IMR-90 (cell line): Measurements from ENCODE around the gene RFXANK. TPM values are rescaled to one million over a fixed set of nuclear protein-coding genes. Genes with fewer than 3 reads are reported as not detected.

Experiments
- ATAC-seq: fragments of 200-7000 bp; cut with Tn5 transposase; 2 replicates; pipeline ENCODE4 v1.9.1; 2020; ENCODE audit warnings: low read depth, mild to moderate bottlenecking, moderate library complexity
- BruUV-seq: library from RNA; stranded (reverse); fragments of 400-500 nt; replicated peaks from 2 replicates; lab custom pipeline; 2021; lab: Mats Ljungman, UMichigan
- CTCF ChIA-PET: fragments of 300-600 bp; formaldehyde crosslinking; extraction: SDS; loops from one replicate; lab custom pipeline; 2021; ENCODE audit warnings: antibody characterized with exemption; lab: Yijun Ruan, JAX
- POLR2A ChIA-PET: fragments of 300-600 bp; sonication (Branson Sonifier 250); formaldehyde crosslinking; loops from one replicate; lab custom pipeline; 2022; ENCODE audit warnings: antibody characterized with exemption; ENCODE audit not compliant: unreplicated experiment; lab: Charles Lee
- DNase-seq: peaks from one replicate; pipeline ENCODE4 v3.0.0; 2013
- H2AFZ ChIP-seq: replicated peaks from 2 replicates; pipeline ENCODE3; 2013; ENCODE audit warnings: low read length, mild to moderate bottlenecking; ENCODE audit not compliant: poor library complexity
- H2AK5ac ChIP-seq: 2 replicates; pipeline ENCODE4 v1.6.1; 2013; ENCODE audit warnings: low read depth, low read length, inconsistent platforms
- H2AK9ac ChIP-seq: replicated peaks from 2 replicates; pipeline ENCODE3; 2013; ENCODE audit warnings: mild to moderate bottlenecking, low read depth, low read length, moderate library complexity; ENCODE audit not compliant: poor library complexity
- H2BK120ac ChIP-seq: 2 replicates; pipeline ENCODE4 v1.6.1; 2013; ENCODE audit warnings: low read depth, low read length, inconsistent platforms
- H2BK15ac ChIP-seq: 3 replicates; pipeline ENCODE4 v1.6.1; 2013; ENCODE audit warnings: low read depth, low read length, inconsistent platforms
- H2BK20ac ChIP-seq: 2 replicates; pipeline ENCODE4 v1.6.1; 2013; ENCODE audit warnings: low read depth, mild to moderate bottlenecking, inconsistent platforms, low read length, moderate library complexity
- H2BK5ac ChIP-seq: 2 replicates; pipeline ENCODE4 v1.6.1; 2013; ENCODE audit warnings: mild to moderate bottlenecking, low read depth, low read length, inconsistent platforms; ENCODE audit not compliant: poor library complexity, severe bottlenecking
- H3K14ac ChIP-seq: replicated peaks from 2 replicates; pipeline ENCODE4 v1.6.1; 2013; ENCODE audit warnings: low read depth, low read length, inconsistent platforms
- H3K18ac ChIP-seq: 2 replicates; pipeline ENCODE4 v1.6.1; 2013; ENCODE audit warnings: low read depth, low read length, control low read depth
- H3K23ac ChIP-seq: 2 replicates; pipeline ENCODE4 v1.6.1; 2013; ENCODE audit warnings: low read depth, low read length, inconsistent platforms
- H3K27ac ChIP-seq: 2 replicates; pipeline ENCODE4 v1.5.1; 2013; ENCODE audit warnings: mild to moderate bottlenecking, control low read depth, low read length; ENCODE audit not compliant: insufficient read depth
- H3K27me3 ChIP-seq: 2 replicates; pipeline ENCODE4 v1.6.1; 2013; ENCODE audit warnings: low read length; ENCODE audit not compliant: control insufficient read depth, insufficient read depth
- H3K36me3 ChIP-seq: 2 replicates; pipeline ENCODE4 v1.6.1; 2013; ENCODE audit warnings: low read length, mixed read lengths; ENCODE audit not compliant: control insufficient read depth, insufficient read depth
- H3K4ac ChIP-seq: 2 replicates; pipeline ENCODE4 v1.6.1; 2013; ENCODE audit warnings: low read depth, low read length, inconsistent platforms
- H3K4me1 ChIP-seq: 2 replicates; pipeline ENCODE4 v1.6.1; 2013; ENCODE audit warnings: low read length, mixed read lengths; ENCODE audit not compliant: control insufficient read depth, insufficient read depth
- H3K4me2 ChIP-seq: 2 replicates; pipeline ENCODE4 v1.6.1; 2013; ENCODE audit warnings: low read depth, mild to moderate bottlenecking, control low read depth, low read length, moderate library complexity
- H3K4me3 ChIP-seq: 2 replicates; pipeline ENCODE4 v1.5.1; 2013; ENCODE audit warnings: low read depth, mild to moderate bottlenecking, control low read depth, low read length, moderate library complexity; ENCODE audit not compliant: insufficient read depth
- H3K56ac ChIP-seq: 2 replicates; pipeline ENCODE4 v1.6.1; 2013; ENCODE audit warnings: low read length, inconsistent platforms; ENCODE audit not compliant: insufficient read depth; ENCODE audit errors: extremely low read depth
- H3K79me1 ChIP-seq, 2 experiments: 2 replicates each; pipeline ENCODE4 v1.6.1; 2013; ENCODE audit warnings: low read length in 2 of 2, inconsistent platforms in 1 of 2, low read depth in 1 of 2
- H3K9ac ChIP-seq: 2 replicates; pipeline ENCODE4 v1.6.1; 2013; ENCODE audit warnings: low read depth, low read length, control low read depth
- H3K9me1 ChIP-seq: 2 replicates; pipeline ENCODE4 v1.6.1; 2013; ENCODE audit warnings: low read length, inconsistent platforms; ENCODE audit not compliant: insufficient read depth
- H3K9me3 ChIP-seq: 2 replicates; pipeline ENCODE4 v1.6.1; 2013; ENCODE audit warnings: low read length; ENCODE audit not compliant: control insufficient read depth, insufficient read depth
- H4K20me1 ChIP-seq: 2 replicates; pipeline ENCODE4 v1.6.1; 2013; ENCODE audit warnings: low read length, inconsistent platforms; ENCODE audit not compliant: insufficient read depth
- H4K5ac ChIP-seq: 2 replicates; pipeline ENCODE4 v1.6.1; 2013; ENCODE audit warnings: mild to moderate bottlenecking, low read depth, low read length, control low read depth
- H4K8ac ChIP-seq, 2 experiments: 2 replicates each; pipeline ENCODE4 v1.6.1; 2013; ENCODE audit warnings: low read depth in 2 of 2, low read length in 2 of 2, control low read depth in 1 of 2, inconsistent platforms in 1 of 2
- H4K91ac ChIP-seq: 2 replicates; pipeline ENCODE4 v1.6.1; 2013; ENCODE audit warnings: low read depth, low read length, inconsistent platforms; ENCODE audit not compliant: insufficient read depth
- BHLHE40 ChIP-seq: fragments of 150-350 bp; IDR thresholded peaks from 2 replicates; pipeline ENCODE4 v1.6.1; 2016; ENCODE audit warnings: mild to moderate bottlenecking, low read depth, low read length
- CEBPB ChIP-seq: IDR thresholded peaks from 2 replicates; pipeline ENCODE4 v1.6.1; 2012; ENCODE audit warnings: low read depth, low read length, improper control_type of control experiment
- CHD1 ChIP-seq: IDR thresholded peaks from 2 replicates; pipeline ENCODE4 v1.6.1; 2012; ENCODE audit warnings: low read depth, low read length, improper control_type of control experiment
- FOS ChIP-seq: fragments of 150-350 bp; IDR thresholded peaks from 2 replicates; pipeline ENCODE4 v1.6.1; 2016; ENCODE audit warnings: low read depth, low read length
- MAFK ChIP-seq: IDR thresholded peaks from 2 replicates; pipeline ENCODE4 v1.6.1; 2012; ENCODE audit warnings: low read depth, low read length, improper control_type of control experiment
- MAZ ChIP-seq: IDR thresholded peaks from 2 replicates; pipeline ENCODE4 v1.6.1; 2012; ENCODE audit warnings: low read depth, mild to moderate bottlenecking, low read length, improper control_type of control experiment, moderate library complexity, borderline replicate concordance
- MXI1 ChIP-seq: IDR thresholded peaks from 2 replicates; pipeline ENCODE4 v1.6.1; 2012; ENCODE audit warnings: low read depth, mild to moderate bottlenecking, low read length, moderate library complexity, borderline replicate concordance
- NFE2L2 ChIP-seq: fragments of 150-350 bp; IDR thresholded peaks from 2 replicates; pipeline ENCODE4 v1.6.1; 2016; ENCODE audit warnings: low read depth, mild to moderate bottlenecking, low read length
- POLR2A ChIP-seq: IDR thresholded peaks from 2 replicates; pipeline ENCODE4 v1.6.1; 2012; ENCODE audit warnings: mild to moderate bottlenecking, low read depth, low read length
- RAD21 ChIP-seq: IDR thresholded peaks from 2 replicates; pipeline ENCODE4 v1.6.1; 2012; ENCODE audit warnings: low read length, improper control_type of control experiment
- RCOR1 ChIP-seq: IDR thresholded peaks from 2 replicates; pipeline ENCODE4 v1.6.1; 2012; ENCODE audit warnings: mild to moderate bottlenecking, low read length, improper control_type of control experiment; ENCODE audit not compliant: insufficient replicate concordance
- RFX5 ChIP-seq: IDR thresholded peaks from 2 replicates; pipeline ENCODE4 v1.8.0; 2012; ENCODE audit warnings: low read depth, mild to moderate bottlenecking, low read length, moderate library complexity
- SMC3 ChIP-seq: fragments of 150-350 bp; IDR thresholded peaks from 2 replicates; pipeline ENCODE4 v1.6.1; 2016; ENCODE audit warnings: low read depth, mild to moderate bottlenecking, antibody characterized with exemption, low read length, moderate library complexity
- WGBS, 2 experiments: methylation state at CpG; one replicate each; pipeline versions ENCODE4 v1.1.5 to v1.1.7; 2013; ENCODE audit warnings: missing lambda C conversion rate in 2 of 2; ENCODE audit not compliant: insufficient read length in 1 of 2; ENCODE audit errors: extremely low coverage in 2 of 2; 5-methylcytosine and 5-hydroxymethylcytosine counted together
- dilution Hi-C: fragments of 300-500 bp; cut with HindIII; formaldehyde crosslinking; loops from one replicate; pipeline ENCODE4 v1.14.3; 2018; ENCODE audit warnings: low sequenced_read_pairs; ENCODE audit not compliant: unreplicated experiment
- in situ Hi-C: fragments of 300-500 bp; cut with MboI; formaldehyde crosslinking; loops from 3 replicates; pipeline ENCODE4 v1.14.3; 2019; ENCODE audit warnings: low sequenced_read_pairs, inconsistent platforms, mixed read lengths
- intact Hi-C: fragments of 100-400 bp; cut with micrococcal nuclease; formaldehyde crosslinking; loops from 2 replicates; pipeline ENCODE4 v1.10.0; 2022
- polyA plus RNA-seq, 3 experiments: library from polyadenylated mRNA; depleted of rRNA; stranded (reverse); fragments of >200 nt; gene quantifications; 2 replicates each; pipeline ENCODE4 v1.2.3, GENCODE V29; 2012; ENCODE audit warnings: low replicate concordance in 1 of 3
- total RNA-seq: library from RNA; depleted of rRNA; stranded (reverse); fragments of >200 nt; gene quantifications from 2 replicates; pipeline ENCODE4 v1.2.3, GENCODE V29; 2012
- TF ChIP-seq, protein P1 (sequence below): conservative IDR thresholded peaks from 2 replicates; pipeline ENCODE4 v1.5.1; 2012; ENCODE audit warnings: mild to moderate bottlenecking, low read depth, low read length, improper control_type of control experiment

The RFXANK gene
- total and polyA plus RNA-seq, 2 of the 4 experiments (the other 2 are of a cell fraction) = 68.3 to 97.8 TPM

DNA sequence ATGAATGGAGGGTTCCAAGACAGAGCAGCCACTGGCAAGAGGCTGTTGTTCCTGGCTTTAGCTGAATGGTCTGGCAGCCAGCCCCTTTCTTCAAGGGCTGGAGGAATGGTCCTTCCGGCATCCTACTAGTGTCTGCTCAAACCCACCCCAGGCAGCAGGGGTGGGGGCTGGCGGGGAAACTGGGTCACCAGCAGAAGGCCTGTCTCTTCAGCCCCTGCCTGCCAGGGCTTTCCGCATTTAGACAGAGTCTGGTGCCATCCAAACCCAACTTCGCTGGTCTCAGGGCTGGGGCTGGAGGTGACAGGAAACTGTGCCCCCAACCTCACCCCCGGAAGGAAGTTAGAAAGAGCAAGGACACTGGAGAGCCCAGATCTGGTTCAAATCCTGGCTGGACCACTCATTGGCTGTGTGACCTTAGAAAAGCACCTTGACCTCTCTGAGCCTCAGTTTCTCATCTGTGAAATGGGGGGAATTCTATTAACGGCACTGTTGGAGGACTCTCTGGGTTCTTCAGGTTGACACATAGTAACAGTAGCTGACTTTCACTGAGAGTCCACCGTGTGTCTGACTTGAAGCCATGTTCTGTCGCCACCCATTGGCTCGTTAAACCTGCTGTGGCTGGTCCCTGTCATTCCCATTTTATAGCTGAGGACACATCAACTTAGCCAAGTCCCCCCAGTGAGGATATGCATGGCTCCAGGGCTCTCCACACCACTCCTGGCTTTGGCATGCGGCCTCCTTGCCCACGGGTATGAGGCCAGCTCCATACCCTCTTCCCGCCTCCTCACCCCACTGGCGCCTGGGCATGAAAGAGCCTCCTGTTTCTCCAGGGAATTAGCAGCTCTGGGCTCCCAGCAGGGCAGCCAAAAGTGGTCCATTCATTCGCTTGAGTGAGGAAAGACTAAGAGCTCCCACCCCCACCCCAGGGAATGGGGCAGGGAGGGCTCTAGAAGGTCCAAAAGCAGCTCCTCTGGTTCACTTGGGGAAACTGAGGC is 13.7 kb downstream of the RFXANK start (continued):
- TF ChIP-seq MXI1 (no peak), NFE2L2 (no peak), CEBPB (no peak)

DNA sequence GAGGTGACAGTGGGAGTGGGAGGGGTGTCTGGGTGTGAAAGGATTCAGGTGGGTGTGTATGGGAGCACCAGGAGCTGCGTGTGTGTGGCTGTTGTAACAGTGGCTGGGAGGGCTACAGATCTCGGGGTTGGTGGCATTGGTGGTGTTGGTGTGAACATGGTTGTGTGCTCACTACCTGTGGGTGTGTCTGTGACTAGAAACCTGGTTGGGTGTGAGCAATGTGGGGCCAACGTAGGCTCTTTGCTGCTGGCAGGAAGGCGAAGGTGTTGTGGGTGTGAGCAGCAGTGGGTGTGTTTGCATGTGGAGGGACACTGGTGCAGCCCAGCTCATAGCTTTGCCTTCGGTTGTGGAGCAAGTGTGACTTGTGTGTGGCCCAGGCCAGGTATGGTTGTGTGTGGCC is 14.9 kb downstream of the RFXANK start:
- H4K20me1 ChIP-seq = no peaks in the 10 kb centered on the region
- ChIA-PET POLR2A (no interaction called here), CTCF (no interaction called here)
- WGBS, 2 experiments = 55% methylated on average over 5 of the region's 5 CpGs; no CpG with 5 or more reads in 1 of the 2 experiments
- no peak overlapping the region for H3K4me2 ChIP-seq
- no peak overlapping the region for H4K8ac ChIP-seq
- H3K27me3 ChIP-seq = peaks cover 19% of the 10 kb centered on the region
- no peak for DNase-seq
- no peak overlapping the region for H3K9ac ChIP-seq
- no peak for ATAC-seq
- intact Hi-C loops (no loop called here), dilution Hi-C loops (no loop called here), in situ Hi-C loops (no loop called here)
- no peak overlapping the region for H3K27ac ChIP-seq
- BruUV-seq = no TSS peak
- H3K9me3 ChIP-seq = no peaks in the 10 kb centered on the region
- H4K5ac ChIP-seq = no peak overlapping the region
- H3K14ac ChIP-seq = no peak overlapping the region
- 0 out of 2 replicates have a peak, but pooled peaks cover 5% of the 10 kb centered on the region for H3K9me1 ChIP-seq
- H2BK120ac ChIP-seq = no peak overlapping the region
- H2BK5ac ChIP-seq = no peak overlapping the region
- H2AK9ac ChIP-seq = no peak overlapping the region
- no peak overlapping the region for H3K18ac ChIP-seq
- no peak overlapping the region for H4K91ac ChIP-seq
- H3K4me1 ChIP-seq = peaks cover 3% of the 10 kb centered on the region; the same call in 1 of the 2 replicates
- H2BK15ac ChIP-seq = no peak overlapping the region
- no peak for TF ChIP-seq RCOR1
- TF ChIP-seq BHLHE40 = no peak
- no peak for TF ChIP-seq FOS
- TF ChIP-seq CEBPB = no peak
- no peak for TF ChIP-seq MXI1
- no peak for TF ChIP-seq MAFK
- TF ChIP-seq, protein P1, sequence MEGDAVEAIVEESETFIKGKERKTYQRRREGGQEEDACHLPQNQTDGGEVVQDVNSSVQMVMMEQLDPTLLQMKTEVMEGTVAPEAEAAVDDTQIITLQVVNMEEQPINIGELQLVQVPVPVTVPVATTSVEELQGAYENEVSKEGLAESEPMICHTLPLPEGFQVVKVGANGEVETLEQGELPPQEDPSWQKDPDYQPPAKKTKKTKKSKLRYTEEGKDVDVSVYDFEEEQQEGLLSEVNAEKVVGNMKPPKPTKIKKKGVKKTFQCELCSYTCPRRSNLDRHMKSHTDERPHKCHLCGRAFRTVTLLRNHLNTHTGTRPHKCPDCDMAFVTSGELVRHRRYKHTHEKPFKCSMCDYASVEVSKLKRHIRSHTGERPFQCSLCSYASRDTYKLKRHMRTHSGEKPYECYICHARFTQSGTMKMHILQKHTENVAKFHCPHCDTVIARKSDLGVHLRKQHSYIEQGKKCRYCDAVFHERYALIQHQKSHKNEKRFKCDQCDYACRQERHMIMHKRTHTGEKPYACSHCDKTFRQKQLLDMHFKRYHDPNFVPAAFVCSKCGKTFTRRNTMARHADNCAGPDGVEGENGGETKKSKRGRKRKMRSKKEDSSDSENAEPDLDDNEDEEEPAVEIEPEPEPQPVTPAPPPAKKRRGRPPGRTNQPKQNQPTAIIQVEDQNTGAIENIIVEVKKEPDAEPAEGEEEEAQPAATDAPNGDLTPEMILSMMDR = no peak
- no peak for TF ChIP-seq SMC3
- TF ChIP-seq POLR2A = no peak
- no peak for TF ChIP-seq CHD1
- no peak for TF ChIP-seq RAD21
- TF ChIP-seq MAZ = no peak
- no peak for TF ChIP-seq RFX5
- H2BK20ac ChIP-seq = no peak overlapping the region
- H2AFZ ChIP-seq = no peak overlapping the region
- H3K56ac ChIP-seq = no peak overlapping the region
- H3K4me3 ChIP-seq = no peak overlapping the region
- peaks cover 3% of the 10 kb centered on the region; the same call in 1 of the 2 replicates for H3K36me3 ChIP-seq
- peaks cover 5 to 12% of the 10 kb centered on the region in 2 experiments for H3K79me1 ChIP-seq
- H2AK5ac ChIP-seq = no peak overlapping the region
- H3K4ac ChIP-seq = no peak overlapping the region
- no peak overlapping the region for H3K23ac ChIP-seq
